Left ventricle myocardium inferior (tissue), 1 donor: ENCODE data around the gene TFEB. TPM values are rescaled to one million over a fixed set of nuclear protein-coding genes. Genes with fewer than 3 reads are reported as not detected.

ENCODE experiments used
- DNase-seq: peaks from one replicate; pipeline ENCODE4 v3.0.0-alpha.2; 2020
- H3K27ac ChIP-seq: fragments of 200-600 bp; replicated peaks from 2 replicates; pipeline ENCODE4 v1.8.0; 2021
- H3K27me3 ChIP-seq: fragments of 200-600 bp; 2 replicates; pipeline ENCODE4 v1.8.0; 2021; ENCODE audit warnings: low read depth
- H3K36me3 ChIP-seq: fragments of 200-600 bp; 2 replicates; pipeline ENCODE4 v1.8.0; 2021
- H3K4me1 ChIP-seq: fragments of 200-600 bp; 2 replicates; pipeline ENCODE4 v1.8.0; 2021
- H3K4me3 ChIP-seq: fragments of 200-600 bp; 2 replicates; pipeline ENCODE4 v1.8.0; 2021; ENCODE audit warnings: mild to moderate bottlenecking, moderate library complexity
- H3K9me3 ChIP-seq: fragments of 200-600 bp; replicated peaks from 2 replicates; pipeline ENCODE4 v1.8.0; 2021
- CTCF ChIP-seq: fragments of 200-600 bp; IDR thresholded peaks from 2 replicates; pipeline ENCODE4 v1.8.0; 2021; ENCODE audit warnings: antibody characterized with exemption, mild to moderate bottlenecking, borderline replicate concordance
- intact Hi-C: fragments of 100-400 bp; cut with micrococcal nuclease; formaldehyde crosslinking; loops from one replicate; pipeline ENCODE4 v1.11.0; 2022
- total RNA-seq: library from RNA; stranded (reverse); fragmentation: NEBNext Ultra II Directional; extraction: Animal tissue kit (Norgen Biotek cat#: 25700); gene quantifications from one replicate; pipeline ENCODE4 v1.2.1, GENCODE V29; 2021
- donor health status: DM: no; HTN: yes; CAD: no; lungs with severe emphysema.

TFEB gene
- total RNA-seq, 1 donor from 2014 or later, result 39.9 TPM

- H3K4me3 ChIP-seq, result no peak overlapping the region
- H3K36me3 ChIP-seq, result no peaks in the 10 kb centered on the region
- H3K27ac ChIP-seq, result peak overlapping the region; percentile 76
- no peaks in the 10 kb centered on the region for H3K9me3 ChIP-seq
- intact Hi-C loops, result no loop called here
- DNase-seq, result no peak
- H3K4me1 ChIP-seq, result peaks cover 100% of the 10 kb centered on the region
- no peak for TF ChIP-seq CTCF
- no peaks in the 10 kb centered on the region for H3K27me3 ChIP-seq
Observed at GRCh38 chr6:41726876-41727275, 8.5 kb downstream of the TFEB start.

- no peaks in the 10 kb centered on the region for H3K36me3 ChIP-seq
- TF ChIP-seq CTCF, result no peak
- intact Hi-C loops, result no loop called here
- H3K27me3 ChIP-seq, result no peaks in the 10 kb centered on the region
- H3K4me1 ChIP-seq, result peaks cover 100% of the 10 kb centered on the region
- DNase-seq, result no peak
- H3K4me3 ChIP-seq, result peak overlapping the region; percentile 43
- H3K27ac ChIP-seq, result peak overlapping the region; percentile 85
- no peaks in the 10 kb centered on the region for H3K9me3 ChIP-seq
Observed at GRCh38 chr6:41724586-41725501, 10.6 kb downstream of the TFEB start.

GRCh38 chr6:41724228-41724580 is 11.2 kb downstream of the TFEB start:
- no peak for DNase-seq

GRCh38 chr6:41723530-41724227 is 11.7 kb downstream of the TFEB start:
- no peaks in the 10 kb centered on the region for H3K27me3 ChIP-seq
- H3K4me1 ChIP-seq, result peaks cover 100% of the 10 kb centered on the region
- H3K36me3 ChIP-seq, result no peaks in the 10 kb centered on the region
- H3K9me3 ChIP-seq, result no peaks in the 10 kb centered on the region
- intact Hi-C loops, result no loop called here
- H3K4me3 ChIP-seq, result peak overlapping the region; percentile 43
- peak; percentile 31 for TF ChIP-seq CTCF
- DNase-seq, result peak; percentile 84
- peak overlapping the region; percentile 85 for H3K27ac ChIP-seq

More at GRCh38 chr6:41724228-41724580, 11.2 kb downstream of the TFEB start:
- peak overlapping the region; percentile 43 for H3K4me3 ChIP-seq
- H3K27ac ChIP-seq, result peak overlapping the region; percentile 85
- TF ChIP-seq CTCF, result no peak
- H3K27me3 ChIP-seq, result no peaks in the 10 kb centered on the region
- intact Hi-C loops, result no loop called here
- peaks cover 100% of the 10 kb centered on the region for H3K4me1 ChIP-seq
- no peaks in the 10 kb centered on the region for H3K9me3 ChIP-seq
- H3K36me3 ChIP-seq, result no peaks in the 10 kb centered on the region

GRCh38 chr6:41722969-41723529 is 12.4 kb downstream of the TFEB start:
- peak overlapping the region; percentile 43 for H3K4me3 ChIP-seq
- peaks cover 100% of the 10 kb centered on the region for H3K4me1 ChIP-seq
- peak overlapping the region; percentile 85 for H3K27ac ChIP-seq
- no peak for TF ChIP-seq CTCF
- intact Hi-C loops, result no loop called here
- DNase-seq, result no peak
- no peaks in the 10 kb centered on the region for H3K27me3 ChIP-seq
- H3K36me3 ChIP-seq, result no peaks in the 10 kb centered on the region
- H3K9me3 ChIP-seq, result no peaks in the 10 kb centered on the region
